GM18868 (cell line): ENCODE results near the gene GBX1.
A peak's percentile ranks its signal among the peaks of the same experiment; 100 is the strongest.

Experiments
- ATAC-seq: cut with Tn5 transposase; IDR thresholded peaks from one replicate; pipeline ENCODE4 v1.9.1; 2021; ENCODE audit warnings: mild to moderate bottlenecking, moderate library complexity; ENCODE audit not compliant: unreplicated experiment

GBX1 gene

GRCh38 chr7:151129117-151129959 lies 38.2 kb downstream of the GBX1 start:
- ATAC-seq = no peak

DNA sequence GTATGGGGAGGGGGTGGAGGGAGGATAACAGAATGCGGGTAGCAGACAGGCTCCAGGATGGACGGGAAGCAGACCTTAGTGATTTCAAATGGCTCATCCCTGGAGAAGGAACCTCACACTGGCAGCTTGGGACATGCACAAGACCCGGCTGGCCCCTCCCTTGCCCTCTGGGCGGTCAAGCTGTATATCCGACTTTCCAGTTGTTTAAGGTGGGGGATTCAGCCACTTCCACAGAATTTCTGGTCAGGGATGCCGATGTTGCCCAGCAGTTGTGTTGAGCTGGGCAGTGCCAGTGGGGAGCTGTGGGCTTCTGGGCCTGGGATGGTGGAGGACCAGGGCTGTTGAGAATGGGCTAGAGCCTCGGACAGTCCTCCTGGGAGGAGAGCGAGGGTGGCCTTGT lies 38.8 kb downstream of the GBX1 start:
- no peak for ATAC-seq

DNA sequence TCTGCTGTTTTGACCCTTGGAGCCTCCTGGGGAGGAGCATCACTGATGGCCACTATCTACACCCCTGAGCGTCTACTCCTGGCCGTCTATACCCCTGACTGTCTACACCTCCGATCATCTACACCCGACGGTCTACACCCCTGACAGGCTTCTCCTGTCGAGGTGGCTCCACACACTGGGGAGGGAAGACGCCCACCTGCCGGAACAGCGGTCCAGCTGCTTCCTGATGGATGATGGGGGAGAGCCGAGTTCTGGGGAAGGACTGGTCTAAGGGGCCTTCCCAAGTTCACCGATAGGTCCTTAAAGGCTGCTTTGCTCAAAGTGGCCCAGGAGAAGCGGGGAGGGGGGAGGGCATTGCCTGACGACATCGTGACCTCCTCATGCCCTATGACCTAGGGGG lies 39.4 kb downstream of the GBX1 start:
- no peak for ATAC-seq

DNA sequence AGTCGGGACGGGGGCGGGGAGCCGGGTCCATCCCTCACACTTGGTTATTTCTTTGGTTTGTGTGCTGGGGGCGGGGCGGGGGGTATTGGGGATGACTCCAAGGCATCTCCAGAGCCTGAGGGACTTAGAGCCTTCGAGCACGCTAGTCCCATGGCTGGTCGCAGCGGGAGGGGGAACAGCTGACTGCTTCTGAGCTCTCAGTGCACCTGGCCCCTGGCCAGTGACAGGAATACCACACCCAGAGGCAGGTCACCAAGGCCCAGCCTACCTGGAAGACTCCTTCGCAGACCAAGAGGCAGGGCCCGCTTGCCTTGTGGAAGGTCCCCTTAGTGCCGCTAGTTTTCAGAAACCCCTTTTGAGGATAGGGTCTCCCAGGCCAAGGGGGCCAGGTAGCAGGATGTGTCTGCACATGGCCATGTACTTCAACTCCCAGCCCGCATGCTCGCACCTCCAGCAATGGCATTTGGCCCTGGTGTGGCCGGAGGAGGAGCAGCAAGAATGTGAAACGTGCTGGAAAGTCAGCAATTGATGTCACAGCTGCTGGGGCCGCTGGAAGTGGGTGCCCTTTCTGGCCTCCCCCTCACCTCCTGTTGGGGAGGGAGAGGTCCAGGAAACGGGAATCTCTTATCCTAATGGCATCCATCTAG lies 40.9 kb downstream of the GBX1 start:
- ATAC-seq = no peak

- ATAC-seq = no peak
Observed at GRCh38 chr7:151125846-151126481, 41.5 kb downstream of the GBX1 start.

GRCh38 chr7:151125470-151125845 lies 42.0 kb downstream of the GBX1 start:
- ATAC-seq = no peak

GRCh38 chr7:151124899-151125399 lies 42.5 kb downstream of the GBX1 start:
- no peak for ATAC-seq

GRCh38 chr7:151124481-151124880 lies 43.0 kb downstream of the GBX1 start:
- no peak for ATAC-seq

- peak; percentile 84 for ATAC-seq
Observed at GRCh38 chr7:151123822-151124464, 43.6 kb downstream of the GBX1 start.

DNA sequence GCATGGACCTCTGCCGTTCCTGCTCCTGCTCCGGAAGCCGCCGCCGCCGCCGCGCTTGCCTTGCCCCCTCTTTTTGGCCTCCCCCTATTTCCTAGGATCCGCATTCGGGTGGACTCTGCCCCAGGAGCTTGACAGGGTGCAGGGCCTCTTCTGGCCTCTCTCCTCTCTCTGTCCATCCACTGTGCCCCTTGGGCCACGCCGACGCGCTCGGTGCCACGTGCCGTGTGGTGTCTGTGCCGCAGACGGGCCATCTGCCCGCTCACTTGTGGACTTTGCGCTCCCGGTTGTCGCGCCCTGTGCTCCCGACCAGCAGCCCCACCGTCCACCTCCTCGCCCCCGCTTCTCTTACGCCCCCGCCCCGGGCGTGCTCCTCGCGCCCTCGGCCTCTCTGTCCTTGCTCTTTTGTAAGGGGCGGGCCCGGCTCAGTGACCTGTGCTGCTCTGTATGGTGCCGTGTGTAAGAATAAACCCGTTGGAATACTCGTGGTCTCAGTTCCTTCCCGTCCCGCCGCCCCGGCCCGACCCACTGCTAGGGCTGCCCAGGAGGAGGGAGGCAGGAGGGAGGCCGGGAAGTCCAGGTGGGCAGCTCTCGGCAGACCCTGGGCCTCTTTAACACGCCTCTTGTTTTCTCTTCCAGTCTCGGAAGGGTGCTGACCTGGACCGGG lies 44.2 kb downstream of the GBX1 start:
- ATAC-seq = no peak

- ATAC-seq = no peak
Observed at GRCh38 chr7:151122796-151123157, 44.7 kb downstream of the GBX1 start.

GRCh38 chr7:151122276-151122675 lies 45.2 kb downstream of the GBX1 start:
- no peak for ATAC-seq

- ATAC-seq = no peak
Observed at GRCh38 chr7:151121380-151122170, 45.9 kb downstream of the GBX1 start.

DNA sequence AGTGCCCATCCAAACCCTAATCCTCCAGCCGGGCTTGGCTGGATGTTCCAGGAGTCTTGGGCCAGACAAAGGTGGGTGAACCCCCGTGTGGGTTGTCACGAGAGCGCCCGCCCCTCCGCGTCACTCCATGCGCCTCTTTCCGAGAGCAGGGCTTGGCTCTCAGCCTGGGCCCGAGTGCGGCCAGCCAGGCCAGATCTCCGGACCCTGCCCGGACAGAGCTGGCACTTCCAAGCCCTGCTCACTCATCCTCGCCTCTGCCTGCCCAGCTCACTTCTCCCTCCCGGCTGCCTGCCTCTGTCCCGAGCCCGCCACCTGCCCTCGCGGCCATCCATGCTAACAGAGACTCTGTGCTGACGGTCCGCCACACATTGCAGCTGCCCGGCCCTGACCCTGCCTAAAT lies 46.6 kb downstream of the GBX1 start:
- no peak for ATAC-seq

DNA sequence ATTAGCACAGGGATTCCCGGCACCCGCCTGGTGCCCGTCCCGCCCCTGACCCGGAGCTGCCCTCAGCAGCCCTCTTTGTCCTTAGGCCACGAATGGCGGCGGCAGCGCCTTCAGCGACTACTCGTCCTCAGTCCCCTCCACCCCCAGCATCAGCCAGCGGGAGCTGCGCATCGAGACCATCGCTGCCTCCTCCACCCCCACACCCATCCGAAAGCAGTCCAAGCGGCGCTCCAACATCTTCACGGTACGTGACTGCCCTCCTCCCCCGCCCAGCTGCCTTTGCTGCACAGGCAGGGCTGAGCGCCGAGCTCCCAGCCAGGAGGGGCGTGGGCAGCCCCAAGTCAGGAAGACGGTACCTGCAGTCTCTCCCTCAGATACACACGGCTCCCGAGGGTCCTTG lies 47.6 kb downstream of the GBX1 start:
- ATAC-seq = no peak

DNA sequence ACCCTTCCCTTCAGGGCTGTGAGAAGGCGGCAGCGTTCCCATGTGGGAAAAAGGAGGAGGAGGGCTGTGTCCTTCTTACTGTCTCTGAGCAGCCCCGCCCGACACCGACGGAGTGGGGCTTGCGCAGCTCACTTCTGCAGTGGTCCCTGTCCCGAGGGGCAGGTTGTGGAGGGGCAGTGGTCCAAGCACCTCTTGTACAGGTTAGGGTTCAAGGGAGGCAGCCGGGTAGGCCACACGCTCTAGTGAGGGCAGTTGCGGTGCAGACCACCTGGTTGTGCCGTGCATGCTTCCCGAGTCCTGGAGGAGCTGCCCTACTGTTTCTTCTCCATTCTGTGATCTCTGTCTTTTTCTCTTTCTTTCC lies 48.5 kb downstream of the GBX1 start:
- no peak for ATAC-seq

GRCh38 chr7:151118108-151119054 lies 49.1 kb downstream of the GBX1 start:
- no peak for ATAC-seq

DNA sequence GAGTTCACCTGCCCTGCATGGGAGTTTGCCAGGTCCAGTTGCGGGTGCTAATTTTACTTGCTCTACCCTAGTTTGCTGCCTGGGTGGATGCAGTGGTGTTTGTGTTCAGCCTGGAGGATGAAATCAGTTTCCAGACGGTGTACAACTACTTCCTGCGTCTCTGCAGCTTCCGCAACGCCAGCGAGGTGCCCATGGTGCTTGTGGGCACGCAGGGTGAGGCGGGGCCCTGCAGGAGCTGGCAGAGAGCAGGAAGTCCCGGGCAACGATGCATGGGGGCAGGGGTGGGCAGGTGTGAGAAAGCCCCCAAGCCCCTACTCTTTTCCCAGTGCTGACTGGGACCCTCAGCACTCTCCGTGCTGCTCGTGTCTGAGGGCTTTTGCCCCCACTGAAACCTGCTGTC lies 49.9 kb downstream of the GBX1 start:
- ATAC-seq = no peak
